HG03378 (cell line): ENCODE measurements around the gene FNDC3B.

Experiments used
- ATAC-seq: cut with Tn5 transposase; IDR thresholded peaks from one replicate; pipeline ENCODE4 v1.9.1; 2021; ENCODE audit warnings: mild to moderate bottlenecking, moderate library complexity; ENCODE audit not compliant: unreplicated experiment

FNDC3B gene

DNA sequence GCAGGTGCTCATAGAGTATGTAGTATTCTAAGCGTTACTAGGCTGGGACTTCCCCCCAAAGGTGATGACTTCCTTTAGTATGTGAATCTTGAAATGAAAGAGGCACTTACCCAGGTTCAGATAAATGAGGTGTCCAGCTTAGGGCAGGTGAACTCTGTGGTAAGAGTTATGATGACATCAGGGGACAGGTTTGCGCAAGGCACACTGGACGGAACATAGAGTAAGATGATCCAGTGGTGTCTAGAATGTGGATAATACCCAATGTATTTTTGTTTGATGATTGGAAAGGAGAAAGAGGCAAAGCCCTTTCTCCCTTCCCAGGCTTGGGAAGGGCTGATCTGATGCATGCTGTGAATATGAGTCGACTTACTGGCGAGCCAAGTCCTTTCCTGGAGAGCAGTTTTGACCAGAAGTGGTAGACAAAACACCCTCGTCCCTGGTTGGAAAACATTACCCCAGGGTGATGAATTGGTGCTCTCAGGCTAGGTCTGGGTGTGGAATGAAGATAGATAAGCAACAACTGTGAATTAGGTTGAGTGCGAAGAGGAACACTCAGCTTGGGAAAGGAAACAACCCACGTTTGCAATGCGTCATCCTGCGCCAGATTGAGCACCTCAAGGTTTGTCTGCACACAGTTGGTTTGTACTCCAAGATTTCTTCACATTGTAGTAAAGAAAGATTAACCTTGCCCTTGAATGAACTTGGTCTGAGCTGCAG is 284.7 kb downstream of the FNDC3B start:
- no peak for ATAC-seq

DNA sequence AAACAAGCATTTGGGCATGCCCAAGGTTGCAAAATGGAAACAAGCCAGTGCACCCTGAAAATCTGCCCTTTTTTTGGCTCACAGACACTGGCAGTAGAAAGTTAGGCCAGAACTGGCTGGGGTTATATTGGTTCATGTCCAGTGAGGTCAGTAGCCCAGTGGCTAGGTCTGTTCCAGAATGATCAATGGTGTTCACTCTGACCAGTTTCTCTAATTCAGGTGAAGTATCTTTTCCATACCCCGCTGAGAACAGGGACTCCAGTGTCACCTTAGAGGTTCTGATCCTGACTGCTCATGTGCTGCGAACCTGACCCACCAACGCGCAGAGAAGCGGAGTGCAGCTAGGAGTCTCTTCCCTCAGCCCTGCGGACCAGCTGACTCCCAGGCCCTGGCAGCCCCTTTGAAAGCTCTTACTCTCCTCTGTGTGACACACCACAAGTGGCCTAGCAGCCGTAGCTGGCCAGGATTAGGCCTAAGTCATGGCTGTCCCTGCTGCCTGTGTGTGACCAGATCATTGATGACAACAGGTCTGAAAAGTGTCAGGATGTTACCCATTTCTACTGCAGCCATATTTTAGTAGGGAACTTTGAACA is 285.3 kb downstream of the FNDC3B start:
- ATAC-seq, result no peak

DNA sequence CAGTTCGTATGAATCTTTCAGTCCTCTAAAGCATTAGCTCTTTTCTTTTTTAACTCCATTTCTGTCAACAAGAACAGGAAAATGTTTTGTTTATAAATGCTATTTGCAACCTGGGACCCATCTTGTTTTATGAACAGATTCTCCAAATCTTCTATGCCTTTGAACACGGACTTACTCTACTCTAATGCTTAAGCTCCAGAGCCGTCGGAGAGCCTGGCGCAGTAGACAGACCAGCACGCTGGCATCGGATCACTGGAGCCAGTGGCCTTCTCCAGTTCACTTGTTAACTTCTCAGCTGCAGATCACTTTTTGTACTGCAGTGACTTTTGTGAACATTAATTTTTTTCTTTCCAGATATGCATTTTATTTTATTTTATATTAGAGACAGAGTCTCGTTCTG is 286.1 kb downstream of the FNDC3B start:
- no peak for ATAC-seq

DNA sequence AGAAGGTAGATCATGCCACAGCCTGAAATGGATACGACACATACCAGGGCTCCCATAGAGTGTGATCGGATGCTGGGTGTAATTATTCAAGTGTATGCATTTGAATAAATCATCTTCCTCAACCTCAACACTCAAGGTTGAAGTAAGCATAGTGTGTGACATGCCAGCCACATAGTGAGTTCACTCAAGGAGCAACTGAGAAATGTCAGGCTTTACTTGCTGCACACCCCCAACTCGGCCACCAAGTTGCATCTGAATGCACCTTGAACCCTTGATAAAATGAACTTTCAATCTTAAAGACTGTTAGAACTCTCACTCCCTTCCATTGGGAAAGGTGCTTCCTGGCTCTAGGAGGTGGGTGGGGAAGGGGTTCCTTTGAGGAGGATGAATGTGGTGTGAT is 287.6 kb downstream of the FNDC3B start:
- ATAC-seq, result no peak

DNA sequence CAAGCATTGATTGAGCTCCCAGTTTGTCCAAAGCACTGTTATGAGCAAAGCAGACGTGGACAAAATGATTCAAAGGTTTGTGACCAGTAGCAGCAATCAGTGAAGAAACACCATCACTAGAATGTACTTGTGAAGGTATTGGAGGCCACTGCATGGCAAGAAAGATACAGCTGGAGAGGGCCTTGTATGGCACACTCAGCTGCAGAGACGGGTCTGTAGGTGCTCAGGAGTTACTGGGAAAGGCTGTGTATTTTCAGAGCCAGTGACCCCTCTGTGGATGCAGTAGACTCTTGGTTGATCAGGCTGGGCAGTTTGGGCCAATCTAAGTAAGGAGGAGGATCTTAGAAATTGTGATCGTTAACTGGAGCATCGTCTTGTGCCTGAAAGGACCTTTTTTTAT is 288.9 kb downstream of the FNDC3B start:
- ATAC-seq, result no peak

DNA sequence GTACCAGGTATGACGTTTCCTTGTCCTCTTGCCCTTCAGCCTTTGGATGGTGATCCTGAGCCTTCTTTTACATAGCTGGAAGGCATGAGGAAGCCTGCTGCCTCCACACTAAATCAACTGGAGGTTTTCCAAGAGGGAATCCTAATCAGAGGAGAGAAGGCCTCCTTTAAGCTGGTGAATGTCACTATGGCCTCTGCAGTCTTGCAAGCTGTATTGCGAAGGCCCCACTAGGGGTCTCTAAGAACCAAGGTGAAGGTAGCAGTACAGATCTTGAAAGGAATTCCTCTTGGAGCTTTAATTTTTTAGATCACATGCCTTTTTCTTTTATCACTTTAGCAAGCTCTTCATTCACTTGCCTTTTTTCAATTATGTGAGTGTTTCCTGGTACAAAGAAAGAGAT is 289.7 kb downstream of the FNDC3B start:
- ATAC-seq, result no peak

DNA sequence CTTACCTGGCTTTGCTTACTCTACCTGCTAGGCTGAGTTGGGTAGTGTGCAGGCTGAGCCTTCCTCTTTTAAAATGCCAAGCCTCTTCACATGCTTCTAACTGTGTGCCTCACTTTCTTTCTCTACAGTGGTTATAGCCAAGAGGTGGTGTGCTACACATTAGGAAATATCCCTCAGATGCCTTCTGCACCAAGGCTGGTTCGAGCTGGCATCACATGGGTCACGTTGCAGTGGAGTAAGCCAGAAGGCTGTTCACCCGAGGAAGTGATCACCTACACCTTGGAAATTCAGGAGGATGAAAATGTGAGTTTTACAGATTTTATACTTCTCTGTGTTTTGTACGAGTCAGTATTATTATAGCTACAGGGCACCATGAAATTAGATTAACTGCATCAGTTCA is 291.0 kb downstream of the FNDC3B start:
- no peak for ATAC-seq

DNA sequence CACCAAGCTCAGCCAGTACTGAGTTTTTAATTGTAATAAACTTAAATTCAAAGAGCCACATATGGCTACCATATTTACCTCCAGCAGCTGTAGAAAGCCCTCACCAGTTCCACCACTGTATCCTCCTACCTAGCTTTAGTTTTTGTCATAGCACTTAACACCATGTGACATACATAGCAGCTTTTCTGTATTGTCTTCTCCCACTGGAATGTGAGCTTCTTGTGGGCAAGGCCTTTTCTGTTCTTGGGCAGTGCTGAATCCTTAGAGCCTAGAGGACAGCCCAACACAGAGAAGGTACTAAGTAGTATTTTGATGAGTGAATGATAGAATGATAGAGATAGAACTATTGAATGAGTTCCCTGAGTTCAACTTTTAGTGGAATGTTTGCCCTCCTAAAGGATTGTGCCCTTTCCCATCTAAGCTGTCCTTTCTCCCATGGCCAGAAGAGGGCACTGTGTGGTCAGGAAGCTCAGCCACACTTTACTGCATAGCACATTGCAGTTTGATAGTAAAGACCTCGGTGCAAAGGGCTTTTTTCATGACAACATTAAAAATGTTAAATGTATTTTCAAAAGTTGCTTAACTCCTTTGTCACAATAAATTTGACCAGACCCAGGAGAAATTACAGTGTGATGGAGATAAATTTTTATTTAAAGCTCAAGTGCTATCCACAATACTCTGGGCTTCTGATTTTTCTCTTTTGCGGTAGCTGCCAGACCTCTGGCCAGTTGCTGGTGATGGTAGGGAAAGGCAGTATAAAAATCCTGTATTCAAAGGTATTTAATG is 293.1 kb downstream of the FNDC3B start:
- peak; percentile 76 for ATAC-seq

DNA sequence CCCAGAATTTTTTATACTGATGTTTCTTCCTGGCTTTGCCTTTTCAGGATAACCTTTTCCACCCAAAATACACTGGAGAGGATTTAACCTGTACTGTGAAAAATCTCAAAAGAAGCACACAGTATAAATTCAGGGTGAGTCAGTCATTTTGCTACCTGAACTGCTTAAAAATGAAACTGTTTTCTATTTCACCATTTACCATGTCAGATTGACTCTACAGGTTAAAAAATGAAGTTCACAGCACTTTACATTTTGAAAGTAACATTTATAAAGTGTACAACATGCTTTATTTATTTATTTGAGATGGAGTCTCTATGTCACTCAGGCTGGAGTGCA is 293.6 kb downstream of the FNDC3B start:
- ATAC-seq, result no peak

DNA sequence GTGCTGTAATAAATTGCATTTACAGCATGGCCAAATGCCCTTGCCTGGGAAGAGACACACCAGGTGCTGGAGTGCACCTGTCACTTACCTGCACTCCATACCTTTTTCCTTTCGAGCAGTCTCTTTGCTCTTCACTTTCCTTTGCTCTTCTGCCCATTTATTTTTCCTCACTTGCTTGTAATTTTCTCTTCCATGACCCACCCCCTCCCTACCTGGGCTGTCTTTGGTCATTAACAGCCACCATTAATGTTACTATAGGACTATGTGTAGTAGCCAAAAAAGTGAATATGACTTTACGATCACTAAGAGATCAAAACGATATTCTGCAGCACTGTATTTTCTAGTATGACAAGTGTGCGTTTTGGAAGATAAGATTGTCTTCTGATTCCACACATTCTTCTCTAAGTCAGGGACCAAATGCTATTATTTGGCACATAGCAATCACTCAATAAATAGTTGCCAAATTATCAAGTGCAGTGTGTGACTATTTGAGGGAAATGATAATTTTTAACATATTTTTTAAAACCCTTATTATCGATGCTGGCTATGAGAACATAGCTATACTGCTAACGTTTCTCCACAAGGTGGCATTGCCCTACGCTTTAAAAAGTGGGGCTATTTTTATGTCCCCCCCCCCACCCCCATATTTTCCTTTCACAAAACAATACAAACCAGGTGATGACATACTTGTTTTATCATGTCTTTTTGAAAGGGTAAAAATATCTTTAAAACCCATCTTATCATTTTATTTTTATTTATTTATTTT is 294.5 kb downstream of the FNDC3B start:
- no peak for ATAC-seq

DNA sequence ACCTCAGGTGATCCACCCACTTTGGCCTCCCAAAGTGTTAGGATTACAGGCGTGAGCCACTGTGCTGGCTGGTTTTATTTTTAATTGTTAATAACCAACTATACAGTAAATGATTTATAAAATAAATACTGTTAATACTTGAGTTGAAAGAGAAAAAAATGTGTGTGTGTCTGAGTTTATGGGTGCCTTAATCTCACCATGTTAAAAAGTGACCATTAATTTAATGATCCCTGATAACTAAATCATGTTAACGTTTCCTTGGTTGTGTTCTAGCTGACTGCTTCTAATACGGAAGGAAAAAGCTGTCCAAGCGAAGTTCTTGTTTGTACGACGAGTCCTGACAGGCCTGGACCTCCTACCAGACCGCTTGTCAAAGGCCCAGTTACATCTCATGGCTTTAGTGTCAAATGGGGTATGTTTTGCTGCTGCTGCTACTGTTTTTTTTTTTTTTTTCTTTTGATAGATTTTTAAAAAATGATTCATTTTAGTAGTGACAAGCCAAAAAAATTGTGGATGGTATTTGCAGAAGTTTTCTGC is 295.4 kb downstream of the FNDC3B start:
- no peak for ATAC-seq

DNA sequence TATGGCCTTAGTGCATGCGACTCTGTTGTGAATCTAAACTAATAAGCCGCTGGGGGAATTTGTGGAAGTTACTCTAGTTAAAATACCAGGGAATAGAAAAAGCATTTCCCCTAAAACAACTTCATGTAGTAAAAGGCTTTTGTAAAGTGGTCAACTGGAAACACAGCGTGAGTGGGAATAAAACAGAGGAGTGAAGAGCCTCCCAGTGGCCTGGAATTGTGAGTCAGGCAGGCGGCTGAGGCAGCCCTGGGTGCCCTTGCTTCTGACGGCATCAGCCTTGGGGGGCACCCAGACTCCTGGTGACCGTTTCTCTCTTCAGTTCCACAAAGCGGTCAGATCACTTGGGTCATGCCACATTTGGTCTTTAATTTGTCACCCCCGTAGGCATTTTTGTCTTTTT is 300.5 kb downstream of the FNDC3B start:
- no peak for ATAC-seq

DNA sequence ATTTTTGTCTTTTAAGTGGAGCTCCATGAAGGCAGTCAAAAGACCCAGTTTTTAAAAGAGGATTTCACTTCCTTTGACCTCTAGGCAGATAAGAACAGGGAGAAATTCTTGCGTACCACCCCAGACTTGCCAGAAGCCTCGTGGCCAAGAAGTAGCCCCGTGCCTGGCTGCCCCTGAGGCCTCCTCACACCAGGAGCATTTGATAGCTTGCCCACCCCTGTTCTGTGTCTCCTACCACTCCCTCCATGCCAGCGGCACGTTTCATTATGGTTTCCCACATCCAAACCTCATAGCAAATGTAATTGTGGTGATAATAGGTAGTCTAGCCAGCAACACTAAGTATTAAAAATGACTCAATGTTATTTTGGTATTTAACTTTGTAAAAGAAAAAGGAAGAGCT is 301.2 kb downstream of the FNDC3B start:
- no peak for ATAC-seq

DNA sequence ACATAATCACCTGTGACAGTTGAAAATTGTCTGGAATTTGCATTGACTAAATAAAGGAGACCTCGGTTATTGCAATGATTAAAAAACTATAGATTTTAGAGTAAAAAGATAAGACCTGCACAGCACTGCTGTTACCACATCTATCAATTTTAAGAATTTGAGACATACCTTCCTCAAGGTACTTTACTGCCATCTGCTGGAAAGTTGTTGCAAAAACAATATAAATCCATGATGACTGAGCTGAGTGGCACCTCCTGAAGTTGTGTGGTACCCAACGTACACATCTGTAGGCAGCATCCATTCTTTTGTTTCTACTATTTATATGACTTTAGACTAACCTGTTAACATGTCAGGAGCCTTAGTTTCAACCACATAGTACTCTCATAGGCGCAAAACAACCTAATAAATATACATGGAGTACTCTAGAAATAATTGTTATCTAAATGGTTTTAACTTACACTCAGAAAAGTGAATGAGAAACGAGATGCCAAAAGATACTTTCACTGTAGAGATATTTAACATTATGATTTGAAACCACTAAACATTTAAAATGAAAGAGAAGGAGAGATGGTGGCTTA is 302.2 kb downstream of the FNDC3B start:
- peak; percentile 84 for ATAC-seq

DNA sequence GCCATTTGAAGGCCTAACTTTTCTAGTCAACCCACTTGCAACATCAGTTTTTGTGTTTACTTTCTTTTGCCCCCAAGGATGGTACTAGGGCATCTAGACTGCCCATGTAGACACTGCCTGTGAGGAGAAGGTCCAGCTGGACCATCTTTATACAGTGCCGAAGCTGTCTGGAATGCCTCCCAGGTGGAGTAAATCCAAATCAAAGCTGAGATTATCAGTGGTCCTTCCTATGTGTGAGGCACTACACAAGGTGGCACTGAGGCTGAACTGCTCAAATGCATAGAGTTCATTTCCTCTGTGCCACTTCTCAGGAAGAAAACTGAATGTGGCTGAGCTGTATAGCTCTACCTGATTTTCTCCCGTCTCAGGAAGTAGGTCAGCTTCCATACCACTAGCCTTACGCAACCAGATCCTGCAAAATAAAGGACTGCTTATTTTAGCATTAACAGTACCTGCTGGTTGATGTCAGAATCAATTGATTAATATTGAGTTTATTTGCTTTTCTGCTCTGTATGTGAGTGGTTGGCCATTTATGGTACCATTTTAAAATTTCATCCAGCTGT is 302.8 kb downstream of the FNDC3B start:
- ATAC-seq, result no peak

DNA sequence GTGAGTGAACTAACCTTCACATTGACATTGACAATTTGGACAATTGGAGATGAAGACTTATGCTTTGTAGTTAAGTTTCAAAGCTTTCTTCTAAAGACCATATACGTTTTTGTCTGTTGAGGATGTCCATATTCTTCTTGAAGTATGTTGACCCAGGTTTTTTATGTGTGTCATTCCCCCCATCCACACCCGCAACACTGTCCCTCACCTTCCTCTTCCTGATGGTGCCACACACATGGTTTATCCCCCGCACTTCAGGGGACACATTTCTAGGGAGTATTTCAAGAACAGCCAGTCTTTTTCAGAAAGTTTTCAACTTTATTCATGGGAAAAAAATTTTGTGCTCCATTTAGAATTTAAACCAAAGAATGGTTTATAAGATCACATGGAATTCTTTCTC is 303.7 kb downstream of the FNDC3B start:
- ATAC-seq, result no peak

DNA sequence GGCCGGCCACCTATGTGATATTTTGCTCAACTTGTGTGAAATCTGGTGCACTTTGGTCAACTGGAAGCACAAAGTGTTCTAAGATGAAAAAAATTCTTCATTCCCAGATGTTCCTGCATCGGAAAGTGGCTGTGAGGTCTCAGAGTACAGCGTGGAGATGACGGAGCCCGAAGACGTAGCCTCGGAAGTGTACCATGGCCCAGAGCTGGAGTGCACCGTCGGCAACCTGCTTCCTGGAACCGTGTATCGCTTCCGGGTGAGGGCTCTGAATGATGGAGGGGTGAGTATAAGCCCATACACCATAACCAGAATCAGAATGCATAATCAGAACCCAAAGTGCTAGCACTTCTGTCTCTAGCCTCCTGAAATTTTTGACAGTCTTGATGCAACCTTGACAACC is 304.6 kb downstream of the FNDC3B start:
- ATAC-seq, result no peak

DNA sequence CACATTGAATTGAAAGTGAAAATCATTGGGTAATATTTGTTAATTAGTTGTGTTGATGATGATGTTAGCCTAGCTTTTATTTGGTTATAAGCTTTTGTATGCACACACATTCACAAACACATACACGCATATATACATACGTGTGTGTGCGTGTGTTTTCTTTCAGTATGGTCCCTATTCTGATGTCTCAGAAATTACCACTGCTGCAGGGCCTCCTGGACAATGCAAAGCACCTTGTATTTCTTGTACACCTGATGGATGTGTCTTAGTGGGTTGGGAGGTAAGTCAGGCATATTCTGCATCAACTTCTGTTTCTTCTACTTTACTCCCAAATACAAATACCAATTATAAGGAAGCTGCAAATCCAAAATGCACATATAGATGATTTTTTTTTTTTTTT is 306.8 kb downstream of the FNDC3B start:
- ATAC-seq, result no peak

DNA sequence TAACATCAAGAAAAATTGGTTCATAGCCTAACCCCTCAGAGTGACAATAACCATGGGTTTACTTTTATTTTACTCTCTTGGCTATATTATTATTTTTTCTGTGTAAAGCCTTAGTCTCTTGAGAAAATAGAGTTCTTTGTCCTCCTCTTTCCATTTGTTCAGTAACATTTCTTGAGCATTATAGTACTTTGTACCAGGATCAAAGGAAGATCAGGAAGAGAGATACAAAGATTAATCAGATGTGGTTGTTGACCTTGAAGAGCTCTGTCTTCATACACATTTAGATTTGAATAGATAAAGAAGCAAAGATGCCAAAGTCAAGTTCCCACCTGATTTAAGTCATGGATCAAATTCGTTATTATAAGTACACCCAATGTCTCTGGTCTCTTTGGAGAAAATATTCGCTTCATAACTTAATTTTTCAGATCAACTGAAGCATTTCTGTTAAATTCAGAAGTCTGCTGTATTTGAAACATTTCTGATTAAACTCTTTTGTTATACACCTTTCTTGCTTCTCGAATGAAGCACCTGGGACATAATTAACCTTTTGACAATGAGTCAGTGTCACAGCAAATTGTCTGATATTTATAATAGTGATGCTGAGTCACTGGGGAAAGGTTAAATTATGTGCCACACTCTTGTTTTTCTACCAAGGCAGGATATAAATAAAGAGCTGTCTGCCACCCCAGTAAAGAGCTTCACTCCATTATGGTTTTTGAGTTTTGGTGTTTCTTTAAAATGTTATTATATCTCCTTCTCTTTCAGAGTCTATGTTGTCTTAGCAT is 308.7 kb downstream of the FNDC3B start:
- ATAC-seq, result no peak
